Adrenal gland (tissue), 12 donors: ENCODE measurements around the gene CYP1A2. TPM values are rescaled to one million over a fixed set of nuclear protein-coding genes. Genes with fewer than 3 reads are reported as not detected.

ENCODE experiments used
- DNase-seq, 7 donors: peaks; one replicate each; pipeline ENCODE4 v3.0.0-alpha.2; 2019 to 2020
- H3K27ac ChIP-seq, 5 donors: fragments of 200-600 bp; sonication (generic) in 4 of 5; 1 replicate in 3 of 5; 2 replicates in 2 of 5; pipeline versions ENCODE4 v1.5.1 to v1.8.0; 2016 to 2020; ENCODE audit warnings: mild to moderate bottlenecking in 1 of 5
- H3K27me3 ChIP-seq: fragments of 200-600 bp; 2 replicates; pipeline ENCODE4 v1.8.0; 2021
- H3K36me3 ChIP-seq, 2 donors: fragments of 200-600 bp; replicated peaks in 1 of 2; 1 replicate in 1 of 2; 2 replicates in 1 of 2; pipeline versions ENCODE4 v1.5.1 to v1.8.0; 2018 to 2022
- H3K4me1 ChIP-seq, 2 donors: fragments of 200-600 bp; replicated peaks in 1 of 2; 1 replicate in 1 of 2; 2 replicates in 1 of 2; pipeline versions ENCODE4 v1.5.1 to v1.8.0; 2018 to 2021
- H3K4me3 ChIP-seq, 4 donors: fragments of 200-600 bp; sonication (generic) in 3 of 4; one replicate each; pipeline ENCODE4 v1.5.1; 2016 to 2018
- H3K9me3 ChIP-seq, 3 donors: fragments of 200-600 bp; sonication (generic) in 1 of 3; replicated peaks in 1 of 3; 1 replicate in 2 of 3; 2 replicates in 1 of 3; pipeline versions ENCODE4 v1.5.1 to v1.8.0; 2016 to 2021
- POLR2A ChIP-seq, 2 donors: fragments of 450-650 bp; IDR thresholded peaks; one replicate each; pipeline ENCODE4 v1.6.1; 2017; ENCODE audit warnings: antibody characterized with exemption in 2 of 2, mild to moderate bottlenecking in 2 of 2, moderate library complexity in 1 of 2
- WGBS, 4 donors: extraction: QIAGEN DNeasy Blood & Tissue Kit in 2 of 4; methylation state at CpG; one replicate each; pipeline versions ENCODE4 v1.1.5 to v1.1.7; 2013 to 2017; 5-methylcytosine and 5-hydroxymethylcytosine counted together
- intact Hi-C, 2 donors: fragments of 100-400 bp; cut with DNase I; formaldehyde crosslinking; loops; one replicate each; pipeline versions ENCODE4 v1.14.1 to v1.15.0; 2022 to 2023
- polyA plus RNA-seq, 3 donors: library from polyadenylated mRNA; stranded (reverse); fragments of 200-250 nt in 2 of 3; fragments of 350-450 nt in 1 of 3; fragmentation: Illumina TruSeq in 1 of 3; extraction: RNeasy Lipid Tissue Mini Kit (QIAGEN cat#74804) in 1 of 3; gene quantifications; one replicate each; pipeline ENCODE4 v1.2.3, GENCODE V29; 2013 to 2014
- total RNA-seq, 9 donors: library from RNA; depleted of rRNA in 4 of 9; stranded (reverse); fragments of >200 nt in 4 of 9; fragments of 120-200 nt in 1 of 9; fragmentation: NEBNext Ultra II Directional in 1 of 9; extraction: Animal tissue kit (Norgen Biotek cat#: 25700) in 1 of 9; gene quantifications; one replicate each; pipeline versions ENCODE4 v1.1.0 to v1.2.4, GENCODE V29; 2013 to 2023
- TF ChIP-seq, protein P1 (sequence below), 6 experiments: fragments of 450-650 bp in 4 of 6; fragments of 200-600 bp in 2 of 6; sonication (generic) in 1 of 6; IDR thresholded peaks; 1 replicate in 5 of 6; 2 replicates in 1 of 6; pipeline versions ENCODE4 v1.5.1 to v1.8.0; 2016 to 2021; ENCODE audit warnings: antibody characterized with exemption in 6 of 6, mild to moderate bottlenecking in 2 of 6, moderate library complexity in 1 of 6
- donor health status: healthy with polysubstance abuse.
- donor health status: Bipolar disorder and iron deficiency.
- donor health status: DM: yes; HTN: yes; CAD: no.
- donor health status: DM: no; HTN: no; CAD: no.
- donor health status: DM: no; HTN: no; CAD: no.
- donor health status: DM: yes; HTN: yes; CAD: no.

CYP1A2 gene
- total and polyA plus RNA-seq, 12 donors, result not detected

- intact Hi-C loops, result no loop called here
- H3K4me1 ChIP-seq, result no peaks in the 10 kb centered on the region
- no peaks in the 10 kb centered on the region for H3K9me3 ChIP-seq
- peaks cover 0 to 42% of the 10 kb centered on the region in 2 donors for H3K36me3 ChIP-seq
- H3K27me3 ChIP-seq, result no peaks in the 10 kb centered on the region
- H3K27ac ChIP-seq, result no peak overlapping the region
- no peak for TF ChIP-seq POLR2A (IDR thresholded peaks at IDR 0.05)
- TF ChIP-seq, protein P1, sequence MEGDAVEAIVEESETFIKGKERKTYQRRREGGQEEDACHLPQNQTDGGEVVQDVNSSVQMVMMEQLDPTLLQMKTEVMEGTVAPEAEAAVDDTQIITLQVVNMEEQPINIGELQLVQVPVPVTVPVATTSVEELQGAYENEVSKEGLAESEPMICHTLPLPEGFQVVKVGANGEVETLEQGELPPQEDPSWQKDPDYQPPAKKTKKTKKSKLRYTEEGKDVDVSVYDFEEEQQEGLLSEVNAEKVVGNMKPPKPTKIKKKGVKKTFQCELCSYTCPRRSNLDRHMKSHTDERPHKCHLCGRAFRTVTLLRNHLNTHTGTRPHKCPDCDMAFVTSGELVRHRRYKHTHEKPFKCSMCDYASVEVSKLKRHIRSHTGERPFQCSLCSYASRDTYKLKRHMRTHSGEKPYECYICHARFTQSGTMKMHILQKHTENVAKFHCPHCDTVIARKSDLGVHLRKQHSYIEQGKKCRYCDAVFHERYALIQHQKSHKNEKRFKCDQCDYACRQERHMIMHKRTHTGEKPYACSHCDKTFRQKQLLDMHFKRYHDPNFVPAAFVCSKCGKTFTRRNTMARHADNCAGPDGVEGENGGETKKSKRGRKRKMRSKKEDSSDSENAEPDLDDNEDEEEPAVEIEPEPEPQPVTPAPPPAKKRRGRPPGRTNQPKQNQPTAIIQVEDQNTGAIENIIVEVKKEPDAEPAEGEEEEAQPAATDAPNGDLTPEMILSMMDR (IDR thresholded peaks at IDR 0.05), result peak; percentile 92 to 96 (median 94)
- H3K4me3 ChIP-seq, result no peak overlapping the region
- peak; percentile 69 to 88 (median 79) for DNase-seq
- WGBS, 4 donors, result 29 to 73% (median 49%) methylated on average over 3 to 18 of the region's 18 CpGs
These were observed 51.4 kb downstream of the CYP1A2 start for GRCh38 chr15:74799856-74800558.

- 71 to 84% (median 81%) methylated on average over 7 to 20 of the region's 20 CpGs for WGBS, 4 donors
- intact Hi-C loops, result no loop called here
- H3K4me1 ChIP-seq, result no peaks in the 10 kb centered on the region
- H3K36me3 ChIP-seq, result peaks cover 0 to 42% of the 10 kb centered on the region in 2 donors
- no peaks in the 10 kb centered on the region for H3K27me3 ChIP-seq
- DNase-seq, result no peak
- no peak overlapping the region for H3K27ac ChIP-seq
- no peak overlapping the region for H3K4me3 ChIP-seq
- TF ChIP-seq, protein P1 (IDR thresholded peaks at IDR 0.05), result no peak
- TF ChIP-seq POLR2A (IDR thresholded peaks at IDR 0.05), result no peak
- H3K9me3 ChIP-seq, result no peaks in the 10 kb centered on the region
These were observed 52.0 kb downstream of the CYP1A2 start for GRCh38 chr15:74800559-74801094.

- WGBS, 4 donors, result 87 to 90% (median 89%) methylated on average over 7 to 18 of the region's 18 CpGs
- peaks cover 0 to 42% of the 10 kb centered on the region in 2 donors for H3K36me3 ChIP-seq
- no peaks in the 10 kb centered on the region for H3K27me3 ChIP-seq
- intact Hi-C loops, result no loop called here
- no peaks in the 10 kb centered on the region for H3K4me1 ChIP-seq
- DNase-seq, result no peak
- no peaks in the 10 kb centered on the region for H3K9me3 ChIP-seq
- H3K27ac ChIP-seq, result no peak overlapping the region
- TF ChIP-seq, protein P1 (IDR thresholded peaks at IDR 0.05), result no peak
- TF ChIP-seq POLR2A (IDR thresholded peaks at IDR 0.05), result no peak
- no peak overlapping the region for H3K4me3 ChIP-seq
These were observed 52.8 kb downstream of the CYP1A2 start for GRCh38 chr15:74801311-74801997.

- no peak overlapping the region for H3K27ac ChIP-seq
- DNase-seq, result no peak
- no peaks in the 10 kb centered on the region for H3K9me3 ChIP-seq
- H3K27me3 ChIP-seq, result no peaks in the 10 kb centered on the region
- TF ChIP-seq, protein P1 (IDR thresholded peaks at IDR 0.05), result no peak
- no peak for TF ChIP-seq POLR2A (IDR thresholded peaks at IDR 0.05)
- intact Hi-C loops, result no loop called here
- peaks cover 5 to 6% of the 10 kb centered on the region in 2 donors for H3K4me1 ChIP-seq
- no peak overlapping the region for H3K4me3 ChIP-seq
- H3K36me3 ChIP-seq, result peaks cover 0 to 42% of the 10 kb centered on the region in 2 donors
- 90 to 92% (median 92%) methylated on average over 5 to 20 of the region's 20 CpGs for WGBS, 4 donors
These were observed 53.6 kb downstream of the CYP1A2 start for GRCh38 chr15:74802290-74802689.
